B cell (primary cell): ENCODE results near the gene FAM3D. TPM values are rescaled to one million over a fixed set of nuclear protein-coding genes. Genes with fewer than 3 reads are reported as not detected.

Experiments
- ATAC-seq: fragments of 200-7000 bp; cut with Tn5 transposase; one replicate; pipeline ENCODE4 v1.10.0; 2021; ENCODE audit warnings: low read depth, mild to moderate bottlenecking, moderate number of reproducible peaks, moderate library complexity
- CTCF ChIA-PET: fragments of 350-600 bp; sonication (Branson Sonifier 250); formaldehyde crosslinking; loops from one replicate; lab custom pipeline; 2021; ENCODE audit warnings: antibody characterized with exemption, inconsistent platforms; lab: Charles Lee
- POLR2A ChIA-PET: fragments of 350-600 bp; sonication (Branson Sonifier 250); formaldehyde crosslinking; loops from one replicate; lab custom pipeline; 2021; ENCODE audit warnings: antibody characterized with exemption; lab: Charles Lee
- DNase-seq: peaks from one replicate; pipeline ENCODE4 v3.0.0; 2013
- H2AFZ ChIP-seq: 2 replicates; pipeline ENCODE4 v1.6.1; 2012; ENCODE audit warnings: mild to moderate bottlenecking, low read depth, low read length; ENCODE audit not compliant: insufficient read depth, poor library complexity, severe bottlenecking
- H3K27ac ChIP-seq, 2 donors: 1 replicate in 1 of 2; 2 replicates in 1 of 2; pipeline ENCODE4 v1.5.1; 2012 to 2013; ENCODE audit warnings: low read length in 2 of 2, mild to moderate bottlenecking in 2 of 2, moderate library complexity in 1 of 2
- H3K27me3 ChIP-seq, 4 experiments: fragments of 200-600 bp in 1 of 4; sonication (generic) in 1 of 4; replicated peaks in 1 of 4; 1 replicate in 2 of 4; 2 replicates in 2 of 4; pipeline versions ENCODE4 v1.6.1 to v1.7.0; 2013 to 2016; ENCODE audit warnings: low read length in 3 of 4, mild to moderate bottlenecking in 2 of 4, mixed read lengths in 1 of 4, moderate library complexity in 1 of 4; ENCODE audit not compliant: insufficient read depth in 4 of 4, control insufficient read depth in 3 of 4; ENCODE audit errors: control extremely low read depth in 1 of 4
- H3K36me3 ChIP-seq, 2 experiments: replicated peaks in 1 of 2; 1 replicate in 1 of 2; 2 replicates in 1 of 2; pipeline versions ENCODE4 v1.6.1 to v1.7.1; 2013; ENCODE audit warnings: low read length in 1 of 2; ENCODE audit not compliant: insufficient read depth in 2 of 2, control insufficient read depth in 1 of 2; ENCODE audit errors: control extremely low read depth in 1 of 2, extremely low read depth in 1 of 2
- H3K4me1 ChIP-seq, 2 donors: fragments of 200-600 bp in 1 of 2; sonication (generic) in 1 of 2; 1 replicate in 1 of 2; 2 replicates in 1 of 2; pipeline versions ENCODE4 v1.5.1 to v1.6.1; 2013 to 2017; ENCODE audit warnings: low read length in 2 of 2; ENCODE audit not compliant: control insufficient read depth in 2 of 2, insufficient read depth in 2 of 2
- H3K4me2 ChIP-seq: replicated peaks from 2 replicates; pipeline ENCODE3; 2012; ENCODE audit warnings: mild to moderate bottlenecking, low read depth, low read length; ENCODE audit not compliant: poor library complexity, severe bottlenecking
- H3K4me3 ChIP-seq, 5 experiments: fragments of 200-600 bp in 1 of 5; sonication (generic) in 1 of 5; 1 replicate in 3 of 5; 2 replicates in 2 of 5; pipeline versions ENCODE4 v1.5.1 to v1.7.0; 2011 to 2016; ENCODE audit warnings: low read length in 4 of 5, mild to moderate bottlenecking in 4 of 5, low read depth in 2 of 5, control low read depth in 1 of 5, moderate library complexity in 1 of 5; ENCODE audit not compliant: insufficient read depth in 1 of 5; ENCODE audit errors: control extremely low read depth in 1 of 5, extremely low read depth in 1 of 5
- H3K79me2 ChIP-seq: fragments of 200-600 bp; sonication (generic); one replicate; pipeline ENCODE4 v1.6.0; 2016; ENCODE audit warnings: low read length; ENCODE audit not compliant: control insufficient read depth, insufficient read depth
- H3K9ac ChIP-seq: fragments of 200-600 bp; sonication (generic); 2 replicates; pipeline ENCODE4 v1.6.1; 2017; ENCODE audit warnings: mild to moderate bottlenecking, low read length, moderate library complexity
- H3K9me3 ChIP-seq, 3 donors: one replicate each; pipeline versions ENCODE4 v1.6.1 to v1.7.1; 2013; ENCODE audit warnings: low read length in 2 of 3; ENCODE audit not compliant: control insufficient read depth in 2 of 3, insufficient read depth in 1 of 3; ENCODE audit errors: control extremely low read depth in 1 of 3
- H4K20me1 ChIP-seq: 2 replicates; pipeline ENCODE4 v1.6.0; 2012; ENCODE audit warnings: mild to moderate bottlenecking, low read length; ENCODE audit not compliant: insufficient read depth, control insufficient read depth, poor library complexity, severe bottlenecking
- H3K27ac Mint-ChIP-seq: one replicate; pipeline ENCODE4 v1.8.0; 2021; ENCODE audit warnings: mixed read lengths
- H3K27me3 Mint-ChIP-seq: one replicate; pipeline ENCODE4 v1.8.0; 2021; ENCODE audit warnings: mixed read lengths
- H3K4me1 Mint-ChIP-seq: one replicate; pipeline ENCODE4 v1.8.0; 2021; ENCODE audit warnings: mixed read lengths
- H3K4me3 Mint-ChIP-seq: one replicate; pipeline ENCODE4 v1.8.0; 2021; ENCODE audit warnings: mixed read lengths
- H3K9me3 Mint-ChIP-seq: one replicate; pipeline ENCODE4 v1.8.0; 2022; ENCODE audit warnings: mixed read lengths; ENCODE audit not compliant: insufficient read depth
- CTCF ChIP-seq: fragments of 200-600 bp; IDR thresholded peaks from one replicate; pipeline ENCODE4 v1.8.0; 2022; ENCODE audit warnings: antibody characterized with exemption, mild to moderate bottlenecking
- EZH2 ChIP-seq: IDR thresholded peaks from 2 replicates; pipeline ENCODE4 v1.6.1; 2012; ENCODE audit warnings: borderline replicate concordance, low read depth, mild to moderate bottlenecking, moderate library complexity, low read length; ENCODE audit not compliant: insufficient read depth, poor library complexity, severe bottlenecking
- WGBS: methylation state at CpG from one replicate; pipeline ENCODE4 v1.1.5; 2013; ENCODE audit warnings: missing lambda C conversion rate; ENCODE audit not compliant: insufficient coverage; 5-methylcytosine and 5-hydroxymethylcytosine counted together
- intact Hi-C: fragments of 100-400 bp; cut with micrococcal nuclease; formaldehyde crosslinking; loops from one replicate; pipeline ENCODE4 v1.10.0; 2022
- polyA plus RNA-seq: library from polyadenylated mRNA; depleted of rRNA; stranded (reverse); fragments of >200 nt; gene quantifications from 2 replicates; pipeline ENCODE4 v1.2.3, GENCODE V29; 2012
- total RNA-seq, 2 donors: library from RNA; stranded (reverse); fragments of 120-200 nt in 1 of 2; gene quantifications; 1 replicate in 1 of 2; 2 replicates in 1 of 2; pipeline versions ENCODE4 v1.2.3 to v1.2.4, GENCODE V29; 2013 to 2022

FAM3D gene
- total and polyA plus RNA-seq, 2 donors (not counting 1 experiment from before 2014, with no cell fraction given) = not detected

GRCh38 chr3:58637509-58637908 lies 29.1 kb downstream of the FAM3D start:
- CTCF ChIA-PET = interaction anchor here (1.0 to 1.5 kb wide), 2 partner anchors 331 to 415 kb away, joined by 3 to 5 read pairs; partner anchors contain the start of genes HTD2 and RPP14
- H3K27ac ChIP-seq = no peak overlapping the region
- no peak overlapping the region for H3K27ac Mint-ChIP-seq

More at GRCh38 chr3:58637509-58637908, 29.1 kb downstream of the FAM3D start:
- no peak overlapping the region for H2AFZ ChIP-seq
- peaks cover 0 to 9% (median 0%) of the 10 kb centered on the region in 4 experiments for H3K27me3 ChIP-seq
- no peaks in the 10 kb centered on the region for H3K9me3 Mint-ChIP-seq
- peaks cover 18% of the 10 kb centered on the region for H3K27me3 Mint-ChIP-seq
- ATAC-seq = no peak
- H3K4me3 ChIP-seq = no peak overlapping the region
- no peak overlapping the region for H3K4me3 Mint-ChIP-seq
- H3K9ac ChIP-seq = no peak overlapping the region
- peaks cover 16% of the 10 kb centered on the region for H3K4me1 Mint-ChIP-seq
- intact Hi-C loops = no loop called here
- WGBS = 100% methylated on average over 2 of the region's 5 CpGs
- no peak for TF ChIP-seq EZH2
- TF ChIP-seq CTCF = no peak
- H3K9me3 ChIP-seq = no peaks in the 10 kb centered on the region
- H3K4me2 ChIP-seq = no peak overlapping the region
- no peaks in the 10 kb centered on the region for H3K79me2 ChIP-seq
- no peaks in the 10 kb centered on the region for H3K36me3 ChIP-seq
- DNase-seq = no peak
- POLR2A ChIA-PET = no interaction called here
- H4K20me1 ChIP-seq = no peaks in the 10 kb centered on the region
- peaks cover 0 to 8% of the 10 kb centered on the region in 2 donors for H3K4me1 ChIP-seq
